Vagina (tissue), 2 donors: ENCODE results near the gene TRABD2A. TPM values are rescaled to one million over a fixed set of nuclear protein-coding genes. Genes with fewer than 3 reads are reported as not detected.

Experiments
- DNase-seq, 2 donors: peaks; one replicate each; pipeline ENCODE4 v3.0.0-alpha.2; 2017; ENCODE audit errors: extremely low spot score in 2 of 2
- H3K27ac ChIP-seq: fragments of 200-600 bp; sonication (generic); one replicate; pipeline ENCODE4 v1.5.1; 2019
- H3K27me3 ChIP-seq: fragments of 200-600 bp; sonication (generic); one replicate; pipeline ENCODE4 v1.5.1; 2019
- H3K36me3 ChIP-seq, 2 donors: fragments of 200-600 bp; sonication (generic); one replicate each; pipeline ENCODE4 v1.5.1; 2017 to 2019
- H3K4me1 ChIP-seq: fragments of 200-600 bp; sonication (generic); one replicate; pipeline ENCODE4 v1.5.1; 2019
- H3K4me3 ChIP-seq, 2 donors: fragments of 200-600 bp; sonication (generic); 1 replicate in 1 of 2; 2 replicates in 1 of 2; pipeline ENCODE4 v1.5.1; 2016 to 2019
- H3K9me3 ChIP-seq: fragments of 200-600 bp; sonication (generic); one replicate; pipeline ENCODE4 v1.5.1; 2019
- CTCF ChIP-seq, 3 experiments: fragments of 450-650 bp in 2 of 3; fragments of 200-600 bp in 1 of 3; sonication (generic) in 1 of 3; IDR thresholded peaks; one replicate each; pipeline ENCODE4 v1.5.1; 2017 to 2019; ENCODE audit warnings: antibody characterized with exemption in 3 of 3, mild to moderate bottlenecking in 2 of 3, moderate library complexity in 2 of 3
- POLR2A ChIP-seq, 2 donors: fragments of 450-650 bp; IDR thresholded peaks; one replicate each; pipeline ENCODE4 v1.6.1; 2017; ENCODE audit warnings: antibody characterized with exemption in 2 of 2, mild to moderate bottlenecking in 2 of 2, moderate library complexity in 2 of 2
- POLR2AphosphoS5 ChIP-seq, 2 donors: sonication (generic); formaldehyde crosslinking; IDR thresholded peaks; one replicate each; pipeline ENCODE4 v1.9.0; 2017; ENCODE audit warnings: antibody characterized with exemption in 2 of 2, mild to moderate bottlenecking in 2 of 2, low read depth in 1 of 2; ENCODE audit not compliant: insufficient read depth in 1 of 2
- intact Hi-C: fragments of 100-400 bp; cut with DNase I; formaldehyde crosslinking; loops from one replicate; pipeline ENCODE4 v1.15.1; 2023
- total RNA-seq: library from RNA; depleted of rRNA; stranded (reverse); fragments of >200 nt; gene quantifications from one replicate; pipeline ENCODE4 v1.2.3, GENCODE V29; 2016

TRABD2A gene
- total RNA-seq, 1 donor from 2014 or later = 5.4 TPM

GRCh38 chr2:84811839-84812431 is 68.9 kb downstream of the TRABD2A start:
- no peak for DNase-seq
- peaks cover 9% of the 10 kb centered on the region for H3K4me1 ChIP-seq
- H3K27ac ChIP-seq = no peak overlapping the region
- H3K36me3 ChIP-seq = no peaks in the 10 kb centered on the region
- intact Hi-C loops = no loop called here
- H3K9me3 ChIP-seq = no peaks in the 10 kb centered on the region
- H3K4me3 ChIP-seq = no peak overlapping the region
- H3K27me3 ChIP-seq = no peaks in the 10 kb centered on the region
- TF ChIP-seq CTCF (IDR thresholded peaks at IDR 0.05) = no peak

GRCh38 chr2:84808279-84808678 is 72.6 kb downstream of the TRABD2A start:
- peaks cover 13% of the 10 kb centered on the region for H3K4me1 ChIP-seq
- H3K27me3 ChIP-seq = no peaks in the 10 kb centered on the region
- intact Hi-C loops = no loop called here
- no peak overlapping the region for H3K4me3 ChIP-seq
- no peak for DNase-seq
- H3K36me3 ChIP-seq = no peaks in the 10 kb centered on the region
- TF ChIP-seq POLR2AphosphoS5 (IDR thresholded peaks at IDR 0.05; ENCODE audit: insufficient read depth in 1 of 2, low read depth in 1 of 2) = no peak
- no peak for TF ChIP-seq CTCF (IDR thresholded peaks at IDR 0.05)
- H3K9me3 ChIP-seq = no peaks in the 10 kb centered on the region
- no peak overlapping the region for H3K27ac ChIP-seq

DNA sequence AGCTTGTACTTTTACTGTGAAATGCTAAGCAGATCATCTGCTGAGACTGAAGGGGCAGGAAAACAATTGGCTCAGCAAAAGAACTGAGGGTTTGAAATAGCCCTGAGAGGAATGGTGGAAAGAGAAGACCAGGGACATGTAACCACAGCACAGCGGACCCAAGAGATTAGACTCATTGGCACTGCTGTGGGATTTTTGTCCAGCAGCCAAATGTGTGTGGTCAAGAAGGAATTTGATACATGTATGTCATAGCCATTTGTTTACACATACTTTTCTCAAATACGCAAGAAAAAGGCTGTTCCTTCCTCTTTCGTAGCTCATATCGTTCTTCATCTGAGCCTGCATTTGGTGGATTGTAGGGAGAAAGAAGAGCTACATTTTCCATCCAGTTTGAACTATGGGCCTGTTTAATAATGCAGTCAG is 73.8 kb downstream of the TRABD2A start:
- H3K4me3 ChIP-seq = no peak overlapping the region
- H3K27me3 ChIP-seq = no peaks in the 10 kb centered on the region
- DNase-seq = no peak
- H3K9me3 ChIP-seq = no peaks in the 10 kb centered on the region
- no peaks in the 10 kb centered on the region for H3K36me3 ChIP-seq
- intact Hi-C loops = no loop called here
- H3K4me1 ChIP-seq = peaks cover 13% of the 10 kb centered on the region
- H3K27ac ChIP-seq = no peak overlapping the region
- TF ChIP-seq POLR2AphosphoS5 (IDR thresholded peaks at IDR 0.05; ENCODE audit: insufficient read depth in 1 of 2, low read depth in 1 of 2) (no peak), POLR2A (IDR thresholded peaks at IDR 0.05) (no peak), CTCF (IDR thresholded peaks at IDR 0.05) (no peak)

DNA sequence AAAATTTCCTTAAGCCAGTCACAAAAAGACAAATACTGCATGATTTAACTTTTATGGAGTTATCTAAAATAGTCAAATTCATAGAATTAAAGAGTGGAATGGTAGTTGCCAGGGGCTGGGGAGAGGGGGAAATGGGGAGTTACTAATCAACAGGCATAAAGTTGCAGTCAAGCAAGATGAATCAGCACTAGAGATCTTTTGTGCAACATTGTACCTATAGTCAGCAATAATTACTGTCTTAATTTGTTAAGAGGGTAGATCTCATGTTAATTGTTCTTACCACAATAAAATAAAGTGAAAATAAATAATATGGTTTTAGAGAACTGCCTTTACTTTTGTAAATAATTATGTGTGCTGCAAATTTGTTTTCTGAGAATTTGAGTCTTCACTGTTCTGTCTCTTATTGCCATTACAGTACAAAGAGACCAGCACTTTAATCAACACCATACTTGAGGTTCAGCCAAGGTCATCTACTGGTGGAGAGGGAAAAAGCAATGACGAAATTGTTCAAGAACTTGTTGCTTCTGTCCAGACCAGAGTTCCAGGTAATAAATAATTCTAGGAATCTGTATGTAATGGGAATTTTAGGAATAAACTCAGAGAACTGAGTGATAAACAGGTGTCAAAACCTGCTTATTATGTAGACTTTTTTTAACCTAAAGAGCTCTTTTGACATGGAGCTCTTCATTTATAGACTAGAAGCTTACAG is 75.5 kb downstream of the TRABD2A start:
- peaks cover 13% of the 10 kb centered on the region for H3K4me1 ChIP-seq
- intact Hi-C loops = no loop called here
- H3K36me3 ChIP-seq = no peaks in the 10 kb centered on the region
- no peak for DNase-seq
- no peak overlapping the region for H3K27ac ChIP-seq
- H3K4me3 ChIP-seq = no peak overlapping the region
- H3K9me3 ChIP-seq = no peaks in the 10 kb centered on the region
- TF ChIP-seq POLR2AphosphoS5 (IDR thresholded peaks at IDR 0.05; ENCODE audit: insufficient read depth in 1 of 2, low read depth in 1 of 2) = no peak
- TF ChIP-seq CTCF (IDR thresholded peaks at IDR 0.05) = no peak
- TF ChIP-seq POLR2A (IDR thresholded peaks at IDR 0.05) = no peak
- no peaks in the 10 kb centered on the region for H3K27me3 ChIP-seq

- H3K4me3 ChIP-seq = no peak overlapping the region
- no peak for TF ChIP-seq POLR2AphosphoS5 (IDR thresholded peaks at IDR 0.05; ENCODE audit: insufficient read depth in 1 of 2, low read depth in 1 of 2)
- TF ChIP-seq CTCF (IDR thresholded peaks at IDR 0.05) = no peak
- TF ChIP-seq POLR2A (IDR thresholded peaks at IDR 0.05) = no peak
- intact Hi-C loops = no loop called here
- DNase-seq = no peak
- H3K36me3 ChIP-seq = no peaks in the 10 kb centered on the region
- no peaks in the 10 kb centered on the region for H3K9me3 ChIP-seq
- H3K27me3 ChIP-seq = no peaks in the 10 kb centered on the region
- H3K27ac ChIP-seq = no peak overlapping the region
- H3K4me1 ChIP-seq = peaks cover 2% of the 10 kb centered on the region
These were observed 79.1 kb downstream of the TRABD2A start for GRCh38 chr2:84801811-84802210.
